ENCODE measurements around the gene INO80C.

DNA sequence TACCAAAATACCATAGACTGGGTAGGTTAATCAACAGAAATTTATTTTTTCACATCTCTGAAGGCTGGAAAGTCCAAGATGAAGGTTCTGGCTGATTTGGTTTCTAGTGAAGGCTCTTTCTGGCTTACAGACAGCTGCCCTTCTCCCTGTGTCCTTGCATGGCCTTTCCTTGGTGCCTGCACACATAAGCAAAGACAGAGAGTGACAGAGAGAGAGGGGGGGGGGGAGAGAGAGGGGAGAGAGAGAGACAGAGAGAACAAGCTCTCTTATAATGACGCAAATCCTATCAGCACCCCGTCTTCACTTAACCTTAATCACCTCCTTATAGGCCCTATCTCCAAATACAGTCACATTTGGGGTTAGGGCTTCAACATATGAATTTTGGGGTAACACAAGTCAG lies 53.9 kb downstream of the INO80C start:
- TF ChIP-seq, protein P1, sequence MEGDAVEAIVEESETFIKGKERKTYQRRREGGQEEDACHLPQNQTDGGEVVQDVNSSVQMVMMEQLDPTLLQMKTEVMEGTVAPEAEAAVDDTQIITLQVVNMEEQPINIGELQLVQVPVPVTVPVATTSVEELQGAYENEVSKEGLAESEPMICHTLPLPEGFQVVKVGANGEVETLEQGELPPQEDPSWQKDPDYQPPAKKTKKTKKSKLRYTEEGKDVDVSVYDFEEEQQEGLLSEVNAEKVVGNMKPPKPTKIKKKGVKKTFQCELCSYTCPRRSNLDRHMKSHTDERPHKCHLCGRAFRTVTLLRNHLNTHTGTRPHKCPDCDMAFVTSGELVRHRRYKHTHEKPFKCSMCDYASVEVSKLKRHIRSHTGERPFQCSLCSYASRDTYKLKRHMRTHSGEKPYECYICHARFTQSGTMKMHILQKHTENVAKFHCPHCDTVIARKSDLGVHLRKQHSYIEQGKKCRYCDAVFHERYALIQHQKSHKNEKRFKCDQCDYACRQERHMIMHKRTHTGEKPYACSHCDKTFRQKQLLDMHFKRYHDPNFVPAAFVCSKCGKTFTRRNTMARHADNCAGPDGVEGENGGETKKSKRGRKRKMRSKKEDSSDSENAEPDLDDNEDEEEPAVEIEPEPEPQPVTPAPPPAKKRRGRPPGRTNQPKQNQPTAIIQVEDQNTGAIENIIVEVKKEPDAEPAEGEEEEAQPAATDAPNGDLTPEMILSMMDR (IDR thresholded peaks at IDR 0.05; ENCODE audit: low read depth, low read length, poor library complexity, severe bottlenecking), result no peak
- TF ChIP-seq EZH2phosphoT487 (IDR thresholded peaks at IDR 0.05; ENCODE audit: borderline replicate concordance, low read length), result no peak
